K562 (cell line): ENCODE measurements around the gene ATP2A3. TPM values are rescaled to one million over a fixed set of nuclear protein-coding genes. Genes with fewer than 3 reads are reported as not detected.

Experiments used
- CCNT2 ChIP-seq: IDR thresholded peaks from 2 replicates; pipeline ENCODE4 v1.6.1; 2011; ENCODE audit warnings: borderline replicate concordance, low read depth, mild to moderate bottlenecking, moderate library complexity, mixed read lengths, low read length; ENCODE audit not compliant: insufficient read length; ENCODE audit errors: extremely low read depth
- DMBX1 ChIP-seq: fragments of 250-450 bp; sonication (Bioruptor Pico); IDR thresholded peaks from 2 replicates; pipeline ENCODE4 v1.8.0; 2022; ENCODE audit warnings: inconsistent platforms, mild to moderate bottlenecking, moderate library complexity, borderline replicate concordance
- GATAD2A ChIP-seq: fragments of 450-650 bp; IDR thresholded peaks from 2 replicates; pipeline ENCODE4 v1.6.1; 2017
- IFI16 ChIP-seq: fragments of 250-450 bp; sonication (Bioruptor Pico); IDR thresholded peaks from 2 replicates; pipeline ENCODE4 v2.1.2; 2022; ENCODE audit warnings: mild to moderate bottlenecking, inconsistent platforms
- JUNB ChIP-seq: fragments of 450-650 bp; formaldehyde crosslinking; conservative IDR thresholded peaks from 2 replicates; pipeline ENCODE4 v1.4.0; 2020; ENCODE audit warnings: mild to moderate bottlenecking
- MAZ ChIP-seq, 2 experiments: fragments of 450-650 bp in 1 of 2; sonication (generic) in 1 of 2; formaldehyde crosslinking; IDR thresholded peaks in 1 of 2; conservative IDR thresholded peaks in 1 of 2; 2 replicates each; pipeline versions ENCODE4 v1.4.0 to v1.5.0; 2020; ENCODE audit warnings: mild to moderate bottlenecking in 1 of 2, missing genetic modification reagents in 1 of 2
- MCM3 ChIP-seq: fragments of 450-650 bp; IDR thresholded peaks from 2 replicates; pipeline ENCODE4 v1.6.1; 2016
- RBM22 ChIP-seq: fragments of 200-400 bp; formaldehyde crosslinking; IDR thresholded peaks from 2 replicates; pipeline ENCODE4 v1.6.1; 2018; ENCODE audit warnings: low read length, low read depth; ENCODE audit not compliant: poor library complexity, severe bottlenecking
- RBM25 ChIP-seq: fragments of 200-400 bp; formaldehyde crosslinking; IDR thresholded peaks from 2 replicates; pipeline ENCODE4 v1.6.1; 2018; ENCODE audit warnings: low read length, low read depth, moderate library complexity; ENCODE audit not compliant: severe bottlenecking
- SAFB ChIP-seq: fragments of 200-400 bp; formaldehyde crosslinking; IDR thresholded peaks from 2 replicates; pipeline ENCODE4 v1.6.1; 2017; ENCODE audit warnings: low read depth, low read length, borderline replicate concordance
- ZBTB7A ChIP-seq: IDR thresholded peaks from 2 replicates; pipeline ENCODE4 v1.6.1; 2011; ENCODE audit warnings: low read depth, mild to moderate bottlenecking, low read length, moderate library complexity, borderline replicate concordance; ENCODE audit not compliant: control insufficient read depth
- ZNF224 ChIP-seq: sonication (generic); formaldehyde crosslinking; IDR thresholded peaks from 2 replicates; pipeline ENCODE4 v1.8.0; 2022; ENCODE audit warnings: mild to moderate bottlenecking, missing genetic modification reagents
- polyA plus RNA-seq, 8 experiments: library from polyadenylated mRNA; depleted of rRNA in 4 of 8; stranded (reverse) in 5 of 8; unstranded in 3 of 8; fragments of >200 nt; fragmentation: Nextera tagmentation in 2 of 8; fragmentation: Illumina TruSeq in 1 of 8; extraction: Ambion mirVana in 2 of 8; extraction: Trizol in 1 of 8; gene quantifications; 2 replicates each; pipeline versions ENCODE4 v1.2.1 to v1.2.3, GENCODE V29; 2011 to 2014; ENCODE audit warnings: inconsistent platforms in 1 of 8, missing spikeins in 1 of 8
- total RNA-seq, 7 experiments: library from RNA; depleted of rRNA in 6 of 7; stranded (reverse); fragments of >200 nt in 6 of 7; fragmentation: Illumina TruSeq in 2 of 7; extraction: Trizol in 2 of 7; gene quantifications; 2 replicates each; pipeline versions ENCODE4 v1.2.1 to v1.2.3, GENCODE V29; 2011 to 2021; ENCODE audit warnings: low replicate concordance in 1 of 7
- TF ChIP-seq, protein P1 (sequence below): fragments of 200-600 bp; sonication (generic); IDR thresholded peaks from one replicate; pipeline ENCODE4 v1.6.1; 2012; ENCODE audit warnings: mild to moderate bottlenecking, low read depth, low read length, inconsistent platforms
- TF ChIP-seq, protein P2 (sequence below), 2 experiments: fragments of 450-650 bp; conservative IDR thresholded peaks; 2 replicates each; pipeline ENCODE4 v1.6.1; 2017; ENCODE audit warnings: mild to moderate bottlenecking in 2 of 2, moderate library complexity in 2 of 2

ATP2A3 gene
- total and polyA plus RNA-seq, 9 of the 15 experiments (the other 6 are each of a cell fraction or from before 2014, with no cell fraction given), result 0.65 to 103 (median 31.3) TPM

DNA sequence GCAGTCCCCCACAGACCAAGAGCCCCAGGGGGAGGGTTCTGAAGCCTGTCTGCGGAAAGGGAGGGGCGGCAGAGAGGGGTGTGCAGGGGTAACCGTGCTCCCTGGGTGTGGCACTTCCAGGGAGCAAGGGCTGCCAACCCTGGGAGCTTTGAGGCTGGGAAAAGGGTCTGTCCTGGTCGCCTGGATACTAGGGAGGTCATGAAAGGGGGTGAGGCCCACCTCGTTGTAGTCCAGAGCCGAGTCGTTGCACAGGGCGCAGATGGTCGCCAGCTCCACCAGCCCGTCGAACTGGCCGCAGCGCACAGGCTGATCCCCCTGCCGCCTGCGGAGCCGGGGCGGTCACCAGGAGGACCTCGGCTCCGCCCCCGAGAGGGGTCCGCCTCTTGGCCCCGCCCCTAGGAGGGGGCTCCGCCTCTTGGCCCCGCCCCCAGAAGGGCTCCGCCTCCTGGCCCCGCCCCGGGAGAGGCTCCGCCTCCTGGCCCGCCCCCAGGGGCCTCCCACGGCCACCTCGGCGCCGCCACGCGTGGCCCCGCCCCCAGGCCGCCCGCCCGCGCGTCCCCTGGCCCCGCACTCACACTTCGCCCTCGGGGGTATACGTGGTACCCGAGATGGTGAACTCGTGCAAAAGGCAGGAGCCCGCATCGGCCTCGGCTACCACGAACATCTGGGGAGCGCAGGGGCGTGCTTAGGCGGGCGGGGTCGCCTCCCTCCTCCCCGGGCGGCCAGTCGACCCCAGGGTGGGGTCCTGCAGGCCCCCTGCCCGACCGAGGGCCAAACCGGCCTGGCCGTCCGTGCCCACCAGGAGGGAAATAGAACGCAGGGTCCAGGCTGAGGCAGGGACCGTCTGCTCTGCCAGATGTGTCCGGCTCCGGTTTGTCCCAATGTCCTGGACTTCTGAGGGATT, 19.5 kb downstream of the ATP2A3 start (continued):
- TF ChIP-seq DMBX1, result no peak
- no peak for TF ChIP-seq ZNF224 (CRISPR knock-in tag)
- no peak for TF ChIP-seq MCM3
- TF ChIP-seq ZBTB7A, result peak; percentile 70; the same call in 1 of the 2 replicates
- peak; percentile 34 for TF ChIP-seq CCNT2
- TF ChIP-seq JUNB (CRISPR knock-in tag), result no peak
- TF ChIP-seq, protein P1, sequence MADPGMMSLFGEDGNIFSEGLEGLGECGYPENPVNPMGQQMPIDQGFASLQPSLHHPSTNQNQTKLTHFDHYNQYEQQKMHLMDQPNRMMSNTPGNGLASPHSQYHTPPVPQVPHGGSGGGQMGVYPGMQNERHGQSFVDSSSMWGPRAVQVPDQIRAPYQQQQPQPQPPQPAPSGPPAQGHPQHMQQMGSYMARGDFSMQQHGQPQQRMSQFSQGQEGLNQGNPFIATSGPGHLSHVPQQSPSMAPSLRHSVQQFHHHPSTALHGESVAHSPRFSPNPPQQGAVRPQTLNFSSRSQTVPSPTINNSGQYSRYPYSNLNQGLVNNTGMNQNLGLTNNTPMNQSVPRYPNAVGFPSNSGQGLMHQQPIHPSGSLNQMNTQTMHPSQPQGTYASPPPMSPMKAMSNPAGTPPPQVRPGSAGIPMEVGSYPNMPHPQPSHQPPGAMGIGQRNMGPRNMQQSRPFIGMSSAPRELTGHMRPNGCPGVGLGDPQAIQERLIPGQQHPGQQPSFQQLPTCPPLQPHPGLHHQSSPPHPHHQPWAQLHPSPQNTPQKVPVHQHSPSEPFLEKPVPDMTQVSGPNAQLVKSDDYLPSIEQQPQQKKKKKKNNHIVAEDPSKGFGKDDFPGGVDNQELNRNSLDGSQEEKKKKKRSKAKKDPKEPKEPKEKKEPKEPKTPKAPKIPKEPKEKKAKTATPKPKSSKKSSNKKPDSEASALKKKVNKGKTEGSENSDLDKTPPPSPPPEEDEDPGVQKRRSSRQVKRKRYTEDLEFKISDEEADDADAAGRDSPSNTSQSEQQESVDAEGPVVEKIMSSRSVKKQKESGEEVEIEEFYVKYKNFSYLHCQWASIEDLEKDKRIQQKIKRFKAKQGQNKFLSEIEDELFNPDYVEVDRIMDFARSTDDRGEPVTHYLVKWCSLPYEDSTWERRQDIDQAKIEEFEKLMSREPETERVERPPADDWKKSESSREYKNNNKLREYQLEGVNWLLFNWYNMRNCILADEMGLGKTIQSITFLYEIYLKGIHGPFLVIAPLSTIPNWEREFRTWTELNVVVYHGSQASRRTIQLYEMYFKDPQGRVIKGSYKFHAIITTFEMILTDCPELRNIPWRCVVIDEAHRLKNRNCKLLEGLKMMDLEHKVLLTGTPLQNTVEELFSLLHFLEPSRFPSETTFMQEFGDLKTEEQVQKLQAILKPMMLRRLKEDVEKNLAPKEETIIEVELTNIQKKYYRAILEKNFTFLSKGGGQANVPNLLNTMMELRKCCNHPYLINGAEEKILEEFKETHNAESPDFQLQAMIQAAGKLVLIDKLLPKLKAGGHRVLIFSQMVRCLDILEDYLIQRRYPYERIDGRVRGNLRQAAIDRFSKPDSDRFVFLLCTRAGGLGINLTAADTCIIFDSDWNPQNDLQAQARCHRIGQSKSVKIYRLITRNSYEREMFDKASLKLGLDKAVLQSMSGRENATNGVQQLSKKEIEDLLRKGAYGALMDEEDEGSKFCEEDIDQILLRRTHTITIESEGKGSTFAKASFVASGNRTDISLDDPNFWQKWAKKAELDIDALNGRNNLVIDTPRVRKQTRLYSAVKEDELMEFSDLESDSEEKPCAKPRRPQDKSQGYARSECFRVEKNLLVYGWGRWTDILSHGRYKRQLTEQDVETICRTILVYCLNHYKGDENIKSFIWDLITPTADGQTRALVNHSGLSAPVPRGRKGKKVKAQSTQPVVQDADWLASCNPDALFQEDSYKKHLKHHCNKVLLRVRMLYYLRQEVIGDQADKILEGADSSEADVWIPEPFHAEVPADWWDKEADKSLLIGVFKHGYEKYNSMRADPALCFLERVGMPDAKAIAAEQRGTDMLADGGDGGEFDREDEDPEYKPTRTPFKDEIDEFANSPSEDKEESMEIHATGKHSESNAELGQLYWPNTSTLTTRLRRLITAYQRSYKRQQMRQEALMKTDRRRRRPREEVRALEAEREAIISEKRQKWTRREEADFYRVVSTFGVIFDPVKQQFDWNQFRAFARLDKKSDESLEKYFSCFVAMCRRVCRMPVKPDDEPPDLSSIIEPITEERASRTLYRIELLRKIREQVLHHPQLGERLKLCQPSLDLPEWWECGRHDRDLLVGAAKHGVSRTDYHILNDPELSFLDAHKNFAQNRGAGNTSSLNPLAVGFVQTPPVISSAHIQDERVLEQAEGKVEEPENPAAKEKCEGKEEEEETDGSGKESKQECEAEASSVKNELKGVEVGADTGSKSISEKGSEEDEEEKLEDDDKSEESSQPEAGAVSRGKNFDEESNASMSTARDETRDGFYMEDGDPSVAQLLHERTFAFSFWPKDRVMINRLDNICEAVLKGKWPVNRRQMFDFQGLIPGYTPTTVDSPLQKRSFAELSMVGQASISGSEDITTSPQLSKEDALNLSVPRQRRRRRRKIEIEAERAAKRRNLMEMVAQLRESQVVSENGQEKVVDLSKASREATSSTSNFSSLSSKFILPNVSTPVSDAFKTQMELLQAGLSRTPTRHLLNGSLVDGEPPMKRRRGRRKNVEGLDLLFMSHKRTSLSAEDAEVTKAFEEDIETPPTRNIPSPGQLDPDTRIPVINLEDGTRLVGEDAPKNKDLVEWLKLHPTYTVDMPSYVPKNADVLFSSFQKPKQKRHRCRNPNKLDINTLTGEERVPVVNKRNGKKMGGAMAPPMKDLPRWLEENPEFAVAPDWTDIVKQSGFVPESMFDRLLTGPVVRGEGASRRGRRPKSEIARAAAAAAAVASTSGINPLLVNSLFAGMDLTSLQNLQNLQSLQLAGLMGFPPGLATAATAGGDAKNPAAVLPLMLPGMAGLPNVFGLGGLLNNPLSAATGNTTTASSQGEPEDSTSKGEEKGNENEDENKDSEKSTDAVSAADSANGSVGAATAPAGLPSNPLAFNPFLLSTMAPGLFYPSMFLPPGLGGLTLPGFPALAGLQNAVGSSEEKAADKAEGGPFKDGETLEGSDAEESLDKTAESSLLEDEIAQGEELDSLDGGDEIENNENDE, result no peak
- no peak for TF ChIP-seq RBM25
- TF ChIP-seq RBM22, result peak; percentile 46
- no peak for TF ChIP-seq IFI16 (CRISPR knock-in tag)
- no peak for TF ChIP-seq GATAD2A
- 0 out of 4 replicates have a peak, but pooled peaks of 1 of the 2 experiments have one; percentile 34 for TF ChIP-seq MAZ (CRISPR knock-in tag; conservative IDR thresholded peaks at IDR 0.05 in 1 of 2, IDR thresholded peaks at IDR 0.05 in 1 of 2)
- TF ChIP-seq, protein P2, sequence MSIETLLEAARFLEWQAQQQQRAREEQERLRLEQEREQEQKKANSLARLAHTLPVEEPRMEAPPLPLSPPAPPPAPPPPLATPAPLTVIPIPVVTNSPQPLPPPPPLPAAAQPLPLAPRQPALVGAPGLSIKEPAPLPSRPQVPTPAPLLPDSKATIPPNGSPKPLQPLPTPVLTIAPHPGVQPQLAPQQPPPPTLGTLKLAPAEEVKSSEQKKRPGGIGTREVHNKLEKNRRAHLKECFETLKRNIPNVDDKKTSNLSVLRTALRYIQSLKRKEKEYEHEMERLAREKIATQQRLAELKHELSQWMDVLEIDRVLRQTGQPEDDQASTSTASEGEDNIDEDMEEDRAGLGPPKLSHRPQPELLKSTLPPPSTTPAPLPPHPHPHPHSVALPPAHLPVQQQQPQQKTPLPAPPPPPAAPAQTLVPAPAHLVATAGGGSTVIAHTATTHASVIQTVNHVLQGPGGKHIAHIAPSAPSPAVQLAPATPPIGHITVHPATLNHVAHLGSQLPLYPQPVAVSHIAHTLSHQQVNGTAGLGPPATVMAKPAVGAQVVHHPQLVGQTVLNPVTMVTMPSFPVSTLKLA (conservative IDR thresholded peaks at IDR 0.05), result no peak
- TF ChIP-seq SAFB, result peak; percentile 46; the same call in 1 of the 2 replicates
